ENCODE data around the gene PPP4R3A.

- TF ChIP-seq CTCF (IDR thresholded peaks at IDR 0.05) (no peak), EP300 (IDR thresholded peaks at IDR 0.05) (no peak)
These were observed 36.0 kb upstream of the PPP4R3A start for GRCh38 chr14:91545946-91546716.
